HAP-1 (cell line): ENCODE results near the gene SLC17A9.

Experiments
- DNase-seq, 2 experiments: peaks; one replicate each; pipeline ENCODE4 v3.0.0-alpha.2; 2016 to 2020; ENCODE audit warnings: low spot score in 2 of 2
- H3K27me3 ChIP-seq: fragments of 250-450 bp; sonication (Bioruptor Pico); 2 replicates; pipeline ENCODE4 v1.5.1; 2020; ENCODE audit warnings: low read depth, mild to moderate bottlenecking, moderate library complexity
- H3K36me3 ChIP-seq: fragments of 250-450 bp; sonication (Bioruptor Pico); replicated peaks from 2 replicates; pipeline ENCODE4 v1.5.1; 2020; ENCODE audit warnings: mild to moderate bottlenecking
- H3K4me1 ChIP-seq: fragments of 250-450 bp; sonication (Bioruptor Pico); 2 replicates; pipeline ENCODE4 v1.5.1; 2020; ENCODE audit warnings: mild to moderate bottlenecking
- H3K4me3 ChIP-seq: fragments of 250-450 bp; sonication (Bioruptor Pico); 2 replicates; pipeline ENCODE4 v1.5.1; 2020; ENCODE audit warnings: mild to moderate bottlenecking, moderate library complexity
- H3K9me3 ChIP-seq: fragments of 250-450 bp; sonication (Bioruptor Pico); 2 replicates; pipeline ENCODE4 v1.5.1; 2020; ENCODE audit warnings: mild to moderate bottlenecking, moderate library complexity
- in situ Hi-C: fragments of 300-500 bp; cut with MboI; formaldehyde crosslinking; loops from 3 replicates; pipeline ENCODE4 v1.14.3; 2020; ENCODE audit warnings: low sequenced_read_pairs, inconsistent platforms, mixed read lengths

Gene SLC17A9

GRCh38 chr20:62940875-62941274, 11.6 kb upstream of the SLC17A9 start:
- Histone ChIP-seq H3K36me3 (peaks cover 57% of the 10 kb centered on the region), H3K4me1 (peaks cover 6% of the 10 kb centered on the region), H3K4me3 (no peak overlapping the region), H3K9me3 (no peaks in the 10 kb centered on the region), H3K27me3 (no peaks in the 10 kb centered on the region)
- in situ Hi-C loops: no loop called here
- DNase-seq: no peak

- no peak for DNase-seq
- H3K27me3 ChIP-seq: no peaks in the 10 kb centered on the region
- no peak overlapping the region for H3K4me3 ChIP-seq
- H3K9me3 ChIP-seq: no peaks in the 10 kb centered on the region
- peaks cover 2% of the 10 kb centered on the region for H3K4me1 ChIP-seq
- in situ Hi-C loops: no loop called here
- H3K36me3 ChIP-seq: peaks cover 61% of the 10 kb centered on the region
Measured at GRCh38 chr20:62941792-62942191, 10.7 kb upstream of the SLC17A9 start.

GRCh38 chr20:62942456-62942855, 10.1 kb upstream of the SLC17A9 start:
- in situ Hi-C loops: no loop called here
- no peak for DNase-seq
- H3K4me3 ChIP-seq: no peak overlapping the region
- no peaks in the 10 kb centered on the region for H3K9me3 ChIP-seq
- no peaks in the 10 kb centered on the region for H3K27me3 ChIP-seq
- peaks cover 64% of the 10 kb centered on the region for H3K36me3 ChIP-seq
- H3K4me1 ChIP-seq: peaks cover 2% of the 10 kb centered on the region

GRCh38 chr20:62943396-62943795, 9.1 kb upstream of the SLC17A9 start:
- Histone ChIP-seq H3K9me3 (no peaks in the 10 kb centered on the region), H3K4me1 (peaks cover 2% of the 10 kb centered on the region), H3K27me3 (no peaks in the 10 kb centered on the region), H3K4me3 (no peak overlapping the region), H3K36me3 (peaks cover 71% of the 10 kb centered on the region)
- in situ Hi-C loops: no loop called here
- DNase-seq: no peak

GRCh38 chr20:62944184-62944583, 8.3 kb upstream of the SLC17A9 start:
- in situ Hi-C loops: no loop called here
- H3K4me1 ChIP-seq: peaks cover 2% of the 10 kb centered on the region; the same call in 1 of the 2 replicates
- peaks cover 76% of the 10 kb centered on the region for H3K36me3 ChIP-seq
- no peaks in the 10 kb centered on the region for H3K27me3 ChIP-seq
- no peaks in the 10 kb centered on the region for H3K9me3 ChIP-seq
- no peak overlapping the region for H3K4me3 ChIP-seq
- DNase-seq: no peak

GRCh38 chr20:62944746-62945145, 7.8 kb upstream of the SLC17A9 start:
- in situ Hi-C loops: no loop called here
- Histone ChIP-seq H3K27me3 (no peaks in the 10 kb centered on the region), H3K4me1 (no peaks in the 10 kb centered on the region), H3K9me3 (no peaks in the 10 kb centered on the region), H3K4me3 (no peak overlapping the region), H3K36me3 (peaks cover 76% of the 10 kb centered on the region)
- DNase-seq: no peak

- no peaks in the 10 kb centered on the region for H3K9me3 ChIP-seq
- DNase-seq: no peak
- no peak overlapping the region for H3K4me3 ChIP-seq
- peaks cover 73% of the 10 kb centered on the region for H3K36me3 ChIP-seq
- in situ Hi-C loops: no loop called here
- no peaks in the 10 kb centered on the region for H3K27me3 ChIP-seq
- no peaks in the 10 kb centered on the region for H3K4me1 ChIP-seq
Measured at GRCh38 chr20:62945771-62946339, 6.7 kb upstream of the SLC17A9 start.

GRCh38 chr20:62946918-62947317, 5.6 kb upstream of the SLC17A9 start:
- Histone ChIP-seq H3K27me3 (no peaks in the 10 kb centered on the region), H3K36me3 (peaks cover 63% of the 10 kb centered on the region), H3K4me3 (no peak overlapping the region)

GRCh38 chr20:62947532-62948300, 4.8 kb upstream of the SLC17A9 start:
- in situ Hi-C loops: no loop called here
- Histone ChIP-seq H3K36me3 (peaks cover 55% of the 10 kb centered on the region), H3K4me1 (no peaks in the 10 kb centered on the region), H3K27me3 (no peaks in the 10 kb centered on the region), H3K9me3 (no peaks in the 10 kb centered on the region), H3K4me3 (no peak overlapping the region)
- DNase-seq: no peak

More at GRCh38 chr20:62946918-62947317, 5.6 kb upstream of the SLC17A9 start:
- in situ Hi-C loops: no loop called here
- H3K4me1 ChIP-seq: no peaks in the 10 kb centered on the region
- H3K9me3 ChIP-seq: no peaks in the 10 kb centered on the region
- no peak for DNase-seq

GRCh38 chr20:62949153-62949821, 3.2 kb upstream of the SLC17A9 start:
- H3K36me3 ChIP-seq: peaks cover 41% of the 10 kb centered on the region
- no peak overlapping the region for H3K4me3 ChIP-seq
- no peaks in the 10 kb centered on the region for H3K9me3 ChIP-seq
- DNase-seq: no peak
- no peaks in the 10 kb centered on the region for H3K27me3 ChIP-seq
- in situ Hi-C loops: no loop called here
- peaks cover 13% of the 10 kb centered on the region for H3K4me1 ChIP-seq

GRCh38 chr20:62949962-62950361, 2.5 kb upstream of the SLC17A9 start:
- Histone ChIP-seq H3K4me1 (peaks cover 17% of the 10 kb centered on the region), H3K27me3 (no peaks in the 10 kb centered on the region), H3K36me3 (peaks cover 34% of the 10 kb centered on the region), H3K4me3 (no peak overlapping the region), H3K9me3 (no peaks in the 10 kb centered on the region)
- in situ Hi-C loops: no loop called here
- DNase-seq: no peak

- no peak for DNase-seq
- in situ Hi-C loops: no loop called here
- Histone ChIP-seq H3K36me3 (peaks cover 31% of the 10 kb centered on the region), H3K4me1 (peaks cover 17% of the 10 kb centered on the region), H3K27me3 (no peaks in the 10 kb centered on the region), H3K9me3 (no peaks in the 10 kb centered on the region), H3K4me3 (no peak overlapping the region)
Measured at GRCh38 chr20:62950741-62951140, 1.8 kb upstream of the SLC17A9 start.

- Histone ChIP-seq H3K4me3 (no peak overlapping the region), H3K4me1 (peaks cover 17% of the 10 kb centered on the region), H3K36me3 (peaks cover 25% of the 10 kb centered on the region), H3K27me3 (no peaks in the 10 kb centered on the region), H3K9me3 (no peaks in the 10 kb centered on the region)
- no peak for DNase-seq
- in situ Hi-C loops: no loop called here
Measured at GRCh38 chr20:62951143-62951895, 1.2 kb upstream of the SLC17A9 start.
